ENCODE measurements around the gene CENPX. TPM values are rescaled to one million over a fixed set of nuclear protein-coding genes. Genes with fewer than 3 reads are reported as not detected.

CENPX gene
- total and polyA plus RNA-seq, 2 donors: 19.1 to 124 TPM

DNA sequence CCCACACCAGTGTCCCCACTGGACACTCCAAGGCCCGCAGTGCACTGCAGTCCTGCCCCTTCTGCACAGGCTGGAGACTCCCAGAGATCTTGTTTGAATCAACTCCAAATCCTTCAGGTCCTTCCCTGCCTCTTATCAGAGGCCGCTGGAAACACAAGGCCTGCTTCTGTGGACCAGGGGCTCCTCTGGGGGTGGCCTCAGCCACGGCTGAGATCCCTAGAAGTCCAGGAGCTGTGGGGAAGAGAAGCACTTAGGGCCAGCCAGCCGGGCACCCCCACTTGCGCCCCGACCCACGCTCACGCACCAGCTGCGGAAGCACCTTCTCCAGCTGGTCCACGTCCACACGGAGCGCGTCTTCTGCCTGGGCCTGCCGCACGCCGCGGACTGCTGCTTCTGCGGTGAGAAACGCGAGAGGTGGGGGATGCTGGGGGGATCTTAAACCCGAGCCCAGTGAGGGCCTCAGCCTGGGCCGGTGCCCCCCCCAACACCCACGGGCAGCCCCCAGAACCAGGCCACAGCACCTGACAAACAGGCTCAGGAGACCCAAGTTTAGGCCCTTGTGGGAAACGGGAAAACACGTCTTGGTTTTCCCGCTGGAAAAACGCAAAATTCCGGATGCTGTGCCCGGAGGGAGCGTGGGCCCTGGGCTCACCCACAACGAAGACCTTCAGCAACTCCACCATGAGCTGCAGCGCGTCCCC is 3.5 kb downstream of the CENPX start:
- 78% methylated on average over 33 of the region's 33 CpGs for whole genome bisulfite sequencing
- Histone ChIP-seq H3K27ac (ENCODE audit: low read depth) (no peak overlapping the region), H3K4me1 (ENCODE audit: insufficient read depth) (no peaks in the 10 kb centered on the region), H3K36me3 (ENCODE audit: insufficient read depth) (no peaks in the 10 kb centered on the region), H3K4me3 (ENCODE audit: low read depth, low read length) (no peak overlapping the region)
- no peak for DNase-seq (ENCODE audit: extremely low spot score)

DNA sequence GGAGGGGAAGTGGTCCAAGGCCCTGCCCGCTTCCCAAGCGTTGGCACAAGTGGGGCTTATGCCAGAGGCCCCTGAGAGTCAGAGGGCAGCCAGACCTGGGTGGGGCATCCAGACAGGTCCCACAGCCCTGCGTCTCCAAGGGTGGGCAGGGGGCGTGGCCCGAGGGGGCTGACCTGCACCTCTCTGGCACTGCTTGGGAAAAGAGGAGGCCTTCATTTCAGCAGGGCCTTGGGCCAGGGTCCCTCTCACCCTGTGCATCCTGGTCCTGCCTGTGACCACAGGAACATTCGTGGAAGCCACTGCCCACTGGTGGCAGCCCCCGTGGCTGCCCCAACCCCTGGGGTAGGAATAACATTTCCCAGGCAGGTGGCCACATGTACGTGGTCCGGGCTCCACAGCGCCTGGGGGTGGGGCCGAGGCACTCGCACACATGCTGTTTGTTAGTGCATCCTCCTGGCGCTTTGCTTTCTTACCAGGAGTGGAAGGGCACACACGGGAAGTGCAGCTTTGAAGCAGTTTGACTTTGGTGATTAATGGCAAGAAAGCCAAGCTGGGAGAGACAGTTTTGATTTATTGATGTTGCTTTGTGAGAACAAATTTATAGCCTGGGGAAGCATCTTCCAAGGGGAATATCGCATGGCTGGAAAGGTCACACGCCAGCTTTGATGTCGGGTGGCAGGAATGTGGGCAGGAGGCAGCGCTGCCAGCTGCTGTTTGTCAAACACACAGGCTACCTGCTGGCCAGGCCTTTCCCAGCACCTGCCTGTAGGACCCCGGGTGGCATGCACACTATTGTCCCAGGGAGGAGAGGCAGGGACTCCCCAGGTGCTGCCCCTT is 4.3 kb downstream of the CENPX start:
- Histone ChIP-seq H3K27ac (ENCODE audit: low read depth) (no peak overlapping the region), H3K4me3 (ENCODE audit: low read depth, low read length) (no peak overlapping the region), H3K36me3 (ENCODE audit: insufficient read depth) (no peaks in the 10 kb centered on the region), H3K4me1 (ENCODE audit: insufficient read depth) (no peaks in the 10 kb centered on the region)
- DNase-seq (ENCODE audit: extremely low spot score): no peak
- WGBS: 69% methylated on average over 19 of the region's 19 CpGs

- Histone ChIP-seq H3K4me3 (ENCODE audit: low read depth, low read length) (no peak overlapping the region), H3K27ac (ENCODE audit: low read depth) (no peak overlapping the region), H3K36me3 (ENCODE audit: insufficient read depth) (no peaks in the 10 kb centered on the region), H3K4me1 (ENCODE audit: insufficient read depth) (no peaks in the 10 kb centered on the region)
- 79% methylated on average over 13 of the region's 13 CpGs for WGBS
- no peak for DNase-seq (ENCODE audit: extremely low spot score)
Observed at GRCh38 chr17:82017612-82018151, 5.0 kb downstream of the CENPX start.

DNA sequence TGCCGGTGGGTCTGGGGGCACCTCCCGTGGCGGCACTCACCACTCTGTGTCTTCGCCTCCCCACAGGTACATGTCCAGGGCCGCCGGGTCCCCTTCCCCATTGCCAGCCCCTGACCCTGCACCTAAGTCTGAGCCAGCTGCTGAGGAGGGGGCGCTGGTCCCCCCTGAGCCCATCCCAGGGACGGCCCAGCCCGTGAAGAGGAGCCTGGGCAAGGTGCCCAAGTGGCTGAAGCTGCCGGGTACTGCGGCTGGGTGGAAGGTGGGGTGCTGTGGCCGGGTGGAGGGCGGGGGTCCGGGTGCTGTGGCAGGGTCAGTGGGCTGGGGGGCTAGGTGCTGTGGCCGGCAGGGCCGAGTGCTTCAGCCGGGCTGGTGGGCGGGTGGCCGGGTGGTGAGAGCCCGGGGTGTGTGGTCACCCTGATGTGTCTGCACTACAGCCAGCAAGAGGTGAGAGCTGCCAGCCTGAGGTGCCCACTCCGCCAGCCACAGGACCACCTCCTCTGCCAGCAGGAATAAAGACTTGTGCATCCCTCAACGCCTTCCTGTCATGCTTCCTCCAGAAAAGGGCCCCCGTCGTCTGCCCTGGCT is 5.7 kb downstream of the CENPX start:
- WGBS: 85% methylated on average over 24 of the region's 24 CpGs
- no peak overlapping the region for H3K4me3 ChIP-seq (ENCODE audit: low read depth, low read length)
- H3K27ac ChIP-seq (ENCODE audit: low read depth): no peak overlapping the region
- no peaks in the 10 kb centered on the region for H3K4me1 ChIP-seq (ENCODE audit: insufficient read depth)
- no peaks in the 10 kb centered on the region for H3K36me3 ChIP-seq (ENCODE audit: insufficient read depth)
- no peak for DNase-seq (ENCODE audit: extremely low spot score)

- no peak for DNase-seq (ENCODE audit: extremely low spot score)
- Histone ChIP-seq H3K4me1 (ENCODE audit: insufficient read depth) (no peaks in the 10 kb centered on the region), H3K36me3 (ENCODE audit: insufficient read depth) (no peaks in the 10 kb centered on the region), H3K27ac (ENCODE audit: low read depth) (no peak overlapping the region), H3K4me3 (ENCODE audit: low read depth, low read length) (no peak overlapping the region)
- 80% methylated on average over 28 of the region's 28 CpGs for WGBS
Observed at GRCh38 chr17:82016061-82016874, 6.4 kb downstream of the CENPX start.

- 75% methylated on average over 24 of the region's 24 CpGs for WGBS
Observed at GRCh38 chr17:82015311-82015971, 7.2 kb downstream of the CENPX start.

DNA sequence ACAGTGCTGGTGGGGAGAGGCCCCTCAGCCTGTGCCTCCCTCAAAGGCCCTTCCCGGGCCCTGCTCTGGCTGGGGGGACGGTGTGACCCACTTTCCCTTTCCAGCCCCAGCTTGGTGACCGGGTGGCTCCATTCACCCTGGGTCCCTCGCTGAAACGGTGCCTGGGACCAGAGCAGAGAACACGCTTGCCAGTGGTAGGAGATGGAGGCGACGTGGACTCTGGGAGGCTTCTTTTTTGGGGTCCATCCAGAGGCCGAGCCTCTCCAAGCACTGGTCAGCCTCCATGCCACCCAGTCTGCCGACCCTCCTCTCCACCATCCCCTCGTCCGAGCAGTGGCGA is 7.7 kb downstream of the CENPX start:
- WGBS: 81% methylated on average over 13 of the region's 13 CpGs
- no peaks in the 10 kb centered on the region for H3K36me3 ChIP-seq (ENCODE audit: insufficient read depth)
- H3K4me3 ChIP-seq (ENCODE audit: low read depth, low read length): no peak overlapping the region
- no peaks in the 10 kb centered on the region for H3K4me1 ChIP-seq (ENCODE audit: insufficient read depth)
- no peak overlapping the region for H3K27ac ChIP-seq (ENCODE audit: low read depth)
- DNase-seq (ENCODE audit: extremely low spot score): no peak

More at GRCh38 chr17:82015311-82015971, 7.2 kb downstream of the CENPX start:
- no peak overlapping the region for H3K27ac ChIP-seq (ENCODE audit: low read depth)
- no peak overlapping the region for H3K4me3 ChIP-seq (ENCODE audit: low read depth, low read length)
- no peaks in the 10 kb centered on the region for H3K4me1 ChIP-seq (ENCODE audit: insufficient read depth)
- no peak for DNase-seq (ENCODE audit: extremely low spot score)
- no peaks in the 10 kb centered on the region for H3K36me3 ChIP-seq (ENCODE audit: insufficient read depth)

GRCh38 chr17:82014432-82014831 is 8.2 kb downstream of the CENPX start:
- DNase-seq (ENCODE audit: extremely low spot score): no peak
- WGBS: 77% methylated on average over 23 of the region's 23 CpGs
- H3K4me3 ChIP-seq (ENCODE audit: low read depth, low read length): no peak overlapping the region
- no peaks in the 10 kb centered on the region for H3K36me3 ChIP-seq (ENCODE audit: insufficient read depth)
- H3K4me1 ChIP-seq (ENCODE audit: insufficient read depth): no peaks in the 10 kb centered on the region
- no peak overlapping the region for H3K27ac ChIP-seq (ENCODE audit: low read depth)

GRCh38 chr17:82013772-82014321 is 8.8 kb downstream of the CENPX start:
- DNase-seq (ENCODE audit: extremely low spot score): no peak
- no peak overlapping the region for H3K4me3 ChIP-seq (ENCODE audit: low read depth, low read length)
- no peak overlapping the region for H3K27ac ChIP-seq (ENCODE audit: low read depth)
- no peaks in the 10 kb centered on the region for H3K36me3 ChIP-seq (ENCODE audit: insufficient read depth)
- WGBS: 89% methylated on average over 16 of the region's 16 CpGs
- no peaks in the 10 kb centered on the region for H3K4me1 ChIP-seq (ENCODE audit: insufficient read depth)

- no peak for DNase-seq (ENCODE audit: extremely low spot score)
- no peaks in the 10 kb centered on the region for H3K4me1 ChIP-seq (ENCODE audit: insufficient read depth)
- no peak overlapping the region for H3K27ac ChIP-seq (ENCODE audit: low read depth)
- no peak overlapping the region for H3K4me3 ChIP-seq (ENCODE audit: low read depth, low read length)
- 52% methylated on average over 22 of the region's 22 CpGs for WGBS
- H3K36me3 ChIP-seq (ENCODE audit: insufficient read depth): no peaks in the 10 kb centered on the region
Observed at GRCh38 chr17:82013341-82013740, 9.3 kb downstream of the CENPX start.

DNA sequence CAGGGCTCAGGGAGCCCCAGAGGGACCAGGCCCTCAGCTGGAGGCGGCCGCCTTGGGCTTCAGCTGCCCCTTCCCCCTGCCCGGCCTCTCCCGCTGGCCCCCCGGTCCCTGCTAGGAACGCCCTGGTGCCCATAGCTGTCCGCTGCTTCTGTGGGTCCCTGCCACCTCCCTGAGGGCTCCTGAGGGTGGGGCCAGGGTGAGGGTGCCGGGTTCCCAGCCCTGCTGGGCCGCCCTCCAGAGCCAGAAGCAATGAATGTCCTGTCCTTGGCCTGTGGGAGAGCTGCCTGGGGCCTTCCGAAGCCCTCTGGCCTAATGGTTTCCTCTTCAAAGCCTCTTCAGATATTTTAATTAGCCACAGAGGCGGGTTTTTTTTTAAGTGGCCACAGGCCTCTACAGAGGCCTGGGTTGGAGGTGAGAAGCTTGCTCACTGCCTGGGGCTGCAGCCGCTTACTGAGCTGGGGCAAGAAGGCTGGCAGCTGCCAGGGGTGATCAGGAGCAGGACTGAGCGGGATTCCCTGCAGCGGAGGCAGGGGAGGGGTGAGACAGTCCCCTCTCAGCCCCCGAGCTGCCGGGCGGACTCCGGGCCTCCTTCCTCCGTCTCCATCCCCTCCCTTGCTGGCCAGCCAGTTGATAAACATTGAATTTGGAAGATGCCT is 9.9 kb downstream of the CENPX start:
- Histone ChIP-seq H3K4me3 (ENCODE audit: low read depth, low read length) (no peak overlapping the region), H3K4me1 (ENCODE audit: insufficient read depth) (no peaks in the 10 kb centered on the region), H3K36me3 (ENCODE audit: insufficient read depth) (no peaks in the 10 kb centered on the region), H3K27ac (ENCODE audit: low read depth) (no peak overlapping the region)
- WGBS: 75% methylated on average over 19 of the region's 19 CpGs
- DNase-seq (ENCODE audit: extremely low spot score): no peak

- Histone ChIP-seq H3K4me3 (ENCODE audit: low read depth, low read length) (no peak overlapping the region), H3K36me3 (ENCODE audit: insufficient read depth) (no peaks in the 10 kb centered on the region), H3K4me1 (ENCODE audit: insufficient read depth) (no peaks in the 10 kb centered on the region), H3K27ac (ENCODE audit: low read depth) (no peak overlapping the region)
- 72% methylated on average over 20 of the region's 20 CpGs for WGBS
- no peak for DNase-seq (ENCODE audit: extremely low spot score)
Observed at GRCh38 chr17:82012261-82012639, 10.4 kb downstream of the CENPX start.

Measured in urinary bladder (tissue), 4 donors.